ENCODE results near the gene SVOP. TPM values are rescaled to one million over a fixed set of nuclear protein-coding genes. Genes with fewer than 3 reads are reported as not detected.
"Not testable (repeated sequence)": the region's sequence is repeated elsewhere in the genome, so short reads cannot be mapped to it uniquely, and the experiment has no call there.

Gene SVOP, protein sequence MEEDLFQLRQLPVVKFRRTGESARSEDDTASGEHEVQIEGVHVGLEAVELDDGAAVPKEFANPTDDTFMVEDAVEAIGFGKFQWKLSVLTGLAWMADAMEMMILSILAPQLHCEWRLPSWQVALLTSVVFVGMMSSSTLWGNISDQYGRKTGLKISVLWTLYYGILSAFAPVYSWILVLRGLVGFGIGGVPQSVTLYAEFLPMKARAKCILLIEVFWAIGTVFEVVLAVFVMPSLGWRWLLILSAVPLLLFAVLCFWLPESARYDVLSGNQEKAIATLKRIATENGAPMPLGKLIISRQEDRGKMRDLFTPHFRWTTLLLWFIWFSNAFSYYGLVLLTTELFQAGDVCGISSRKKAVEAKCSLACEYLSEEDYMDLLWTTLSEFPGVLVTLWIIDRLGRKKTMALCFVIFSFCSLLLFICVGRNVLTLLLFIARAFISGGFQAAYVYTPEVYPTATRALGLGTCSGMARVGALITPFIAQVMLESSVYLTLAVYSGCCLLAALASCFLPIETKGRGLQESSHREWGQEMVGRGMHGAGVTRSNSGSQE
- not detected in 2 replicates for total RNA-seq

DNA sequence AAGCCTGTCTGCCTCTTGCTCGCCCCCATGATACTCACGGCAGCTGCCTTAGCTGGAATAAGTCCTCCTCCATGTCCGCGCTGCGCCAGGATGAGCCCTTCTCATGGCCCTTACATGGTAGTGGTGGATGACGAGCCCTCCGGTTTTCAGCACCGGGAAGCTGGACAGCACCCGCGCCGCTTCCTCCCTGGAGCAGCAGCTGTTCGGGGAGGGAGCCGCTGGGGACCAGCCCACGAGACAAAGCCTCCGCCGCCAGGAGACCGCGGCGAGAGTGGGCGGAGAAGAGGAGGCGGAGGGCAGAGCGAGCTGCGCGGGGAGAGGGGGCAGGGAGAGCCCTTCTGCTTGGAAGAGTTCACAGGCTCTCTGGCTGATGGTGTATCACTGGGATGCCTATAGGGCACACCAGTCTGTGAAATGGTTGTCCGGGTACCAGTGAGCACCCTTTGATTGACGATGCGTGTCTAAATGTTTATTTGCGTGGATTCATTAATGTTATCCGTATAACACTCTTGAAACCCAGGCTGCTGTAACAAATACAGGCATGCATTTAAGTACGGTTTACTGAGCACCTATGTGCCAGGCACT lies at the start of gene SVOP:
SVOP (minus strand) TSS at position 273 of the 585 bp plus-strand sequence; CDS start at position 73, 200 bp downstream.
- peak; percentile 62 for DNase-seq (ENCODE audit: low read depth)

DNA sequence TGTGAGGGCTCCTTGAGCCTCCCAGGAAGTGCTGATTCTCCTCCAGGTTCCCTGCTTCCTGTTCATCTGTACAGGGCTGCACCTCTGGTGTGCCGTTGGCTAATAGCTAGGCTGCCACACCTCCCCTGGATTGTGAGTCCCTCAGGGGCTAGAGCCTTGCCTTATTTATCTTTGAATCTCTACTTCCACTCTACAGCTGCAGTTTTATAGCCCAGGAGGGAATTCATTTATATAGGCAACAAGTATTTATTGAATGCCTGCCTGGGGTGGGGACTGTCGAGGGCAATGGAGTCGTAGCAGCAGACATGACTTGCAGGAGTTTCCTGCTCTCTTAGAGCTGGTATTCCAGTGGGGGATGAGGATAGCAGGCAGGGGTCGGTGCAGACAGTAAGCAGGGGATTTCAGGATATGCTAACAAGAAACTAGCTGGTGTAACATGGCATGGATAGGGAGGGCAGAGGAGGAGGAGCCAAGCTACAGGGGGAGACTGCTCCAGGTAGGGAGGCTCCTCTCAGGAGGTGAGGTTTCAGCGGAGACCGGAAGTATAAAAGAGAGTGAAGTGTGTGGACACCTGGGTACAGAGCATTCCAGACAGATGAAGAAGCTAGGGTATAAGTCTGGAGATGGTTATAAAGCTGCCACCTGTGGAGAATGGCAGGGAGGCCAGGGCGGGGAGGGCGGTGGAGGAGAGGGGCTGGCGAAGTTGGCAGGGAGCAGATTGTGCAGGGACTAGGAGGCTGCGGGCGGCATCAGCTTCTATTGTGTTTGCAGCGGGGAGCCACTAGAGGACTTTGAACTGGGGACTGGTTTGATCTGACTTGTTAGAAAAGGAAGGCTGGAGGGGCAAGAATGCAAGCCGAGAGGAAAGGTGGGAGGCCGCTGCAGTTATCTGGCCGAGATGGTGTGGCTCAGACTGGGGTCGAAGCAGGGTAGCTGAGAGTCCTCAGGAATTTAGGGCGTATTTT lies 48.7 kb upstream of the SVOP start:
- no peak for DNase-seq (ENCODE audit: low read depth)

DNA sequence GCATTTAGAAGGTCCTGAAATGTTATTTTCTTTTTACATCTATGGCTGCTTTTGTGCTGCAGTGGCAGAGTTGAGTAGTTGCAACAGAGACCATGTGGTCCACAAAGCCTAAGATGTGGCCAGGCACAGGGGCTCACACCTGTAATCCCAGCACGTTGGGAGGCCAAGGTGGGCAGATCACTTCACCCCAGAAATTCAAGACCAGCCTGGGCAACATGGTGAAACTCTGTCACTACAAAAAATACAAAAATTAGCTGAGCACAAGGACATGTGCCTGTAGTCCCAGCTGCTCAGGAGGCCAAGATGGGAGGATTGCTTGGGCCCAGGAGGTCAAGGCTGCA lies 45.0 kb upstream of the SVOP start:
- DNase-seq (ENCODE audit: low read depth), result no peak

- DNase-seq (ENCODE audit: low read depth), result peak; percentile 54
These were observed 44.4 kb upstream of the SVOP start for GRCh38 chr12:109065154-109065852.

- DNase-seq (ENCODE audit: low read depth), result no peak
These were observed 43.3 kb upstream of the SVOP start for GRCh38 chr12:109064143-109064542.

DNA sequence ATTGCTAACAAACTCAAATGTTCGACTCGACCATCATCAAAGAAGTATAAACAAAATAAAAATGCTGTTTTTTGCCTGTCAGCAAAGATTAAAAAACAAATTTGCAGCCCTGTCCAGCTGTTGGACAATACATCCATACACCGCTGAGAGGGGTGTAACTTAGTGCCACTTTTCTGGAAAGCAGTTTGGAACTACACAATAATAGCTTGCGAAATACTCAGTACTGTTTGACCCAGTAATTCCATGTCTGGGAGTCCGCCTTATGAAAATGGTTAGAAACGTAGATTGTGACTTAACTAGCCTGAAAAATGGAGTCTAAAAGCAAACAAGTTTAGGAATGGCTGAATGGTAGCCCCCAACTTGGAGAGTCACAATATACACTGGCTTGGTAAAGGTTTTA lies 37.9 kb upstream of the SVOP start:
- no peak for DNase-seq (ENCODE audit: low read depth)

DNA sequence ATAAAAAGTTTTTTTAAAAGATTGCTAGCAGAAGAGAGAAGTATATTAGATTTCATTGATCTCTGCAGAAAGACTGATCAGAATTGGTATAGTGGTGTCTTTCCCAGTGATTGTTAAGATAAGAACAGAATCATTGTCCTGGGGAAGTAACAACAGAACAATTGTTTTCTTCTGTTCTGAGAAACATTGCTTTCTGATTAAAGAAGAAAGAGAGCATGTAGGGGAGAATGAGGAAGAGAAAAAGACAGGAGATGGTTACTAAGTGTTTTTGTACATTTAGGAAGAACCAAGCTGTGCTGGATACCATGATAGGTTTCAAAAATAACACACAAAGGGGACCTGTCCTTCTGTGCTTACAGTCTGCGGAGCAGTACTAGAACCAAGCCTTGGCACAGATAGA lies 36.5 kb upstream of the SVOP start:
- DNase-seq (ENCODE audit: low read depth), result no peak

DNA sequence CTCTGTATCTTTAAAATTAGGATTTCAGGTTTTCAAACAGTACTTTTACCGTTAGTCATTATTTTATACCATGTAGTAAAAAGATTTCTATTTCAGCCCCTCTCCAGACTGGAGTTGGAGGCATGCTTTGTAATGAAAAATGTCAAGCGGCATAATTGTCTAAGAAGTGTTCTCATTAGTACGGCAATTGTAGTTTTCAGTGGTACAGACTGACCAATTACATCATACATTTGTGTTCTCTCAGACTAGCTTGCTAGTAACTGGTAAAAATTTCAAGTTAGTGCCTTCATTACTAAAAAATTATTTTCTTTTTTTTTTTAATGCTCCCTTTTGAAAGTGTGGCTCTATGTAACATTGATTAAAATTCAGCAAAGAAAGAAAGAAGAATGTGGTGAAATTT lies 36.0 kb upstream of the SVOP start:
- no peak for DNase-seq (ENCODE audit: low read depth)

DNA sequence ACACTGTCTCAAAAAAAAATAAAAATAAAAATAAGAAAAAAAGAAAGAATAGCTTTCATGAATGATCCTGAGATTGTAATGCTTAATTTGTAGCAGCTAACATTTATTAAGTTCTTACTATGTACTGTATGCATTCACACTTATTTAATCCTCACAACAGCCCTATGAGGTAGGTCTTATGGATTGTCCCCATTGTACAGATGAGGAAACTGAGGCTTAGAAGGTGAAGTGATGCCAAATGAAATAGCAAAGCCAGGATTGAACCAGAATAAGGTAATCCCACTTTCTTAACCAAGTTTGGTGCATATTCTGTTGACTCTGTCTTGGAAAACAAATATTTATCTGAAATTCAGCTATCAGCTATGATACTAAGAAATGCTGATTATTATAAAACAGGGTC lies 33.7 kb upstream of the SVOP start:
- DNase-seq (ENCODE audit: low read depth), result no peak

DNA sequence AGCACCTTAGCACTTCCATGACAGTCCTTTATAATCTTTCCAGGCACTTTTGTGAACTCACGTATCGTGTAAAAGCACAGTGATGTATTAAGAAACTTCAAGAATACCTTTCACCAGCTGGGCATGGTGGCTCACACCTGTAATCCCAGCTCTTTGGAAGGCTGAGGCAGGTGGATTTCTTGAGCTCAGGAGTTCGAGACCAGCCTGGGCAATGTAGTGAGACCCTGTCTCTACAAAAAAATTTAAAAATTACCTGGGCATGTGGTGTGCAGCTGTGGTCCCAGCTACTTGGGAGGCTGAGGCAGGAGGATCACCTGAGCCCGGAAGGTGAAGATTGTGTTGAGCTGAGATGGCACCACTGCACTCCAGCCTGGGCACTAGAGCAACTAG lies 33.3 kb upstream of the SVOP start:
- DNase-seq (ENCODE audit: low read depth), result not testable (repeated sequence)

- DNase-seq (ENCODE audit: low read depth), result peak; percentile 39
These were observed 32.7 kb upstream of the SVOP start for GRCh38 chr12:109053382-109054123.

GRCh38 chr12:109052414-109053323 lies 31.8 kb upstream of the SVOP start, which contains the start of gene USP30:
Gene USP30, plus strand, starts transcription at chr12:109052576. Its CDS starts 103 bp downstream, at chr12:109052679.
- DNase-seq (ENCODE audit: low read depth), result peak; percentile 56

GRCh38 chr12:109052097-109052413 lies 31.2 kb upstream of the SVOP start:
- no peak for DNase-seq (ENCODE audit: low read depth)

DNA sequence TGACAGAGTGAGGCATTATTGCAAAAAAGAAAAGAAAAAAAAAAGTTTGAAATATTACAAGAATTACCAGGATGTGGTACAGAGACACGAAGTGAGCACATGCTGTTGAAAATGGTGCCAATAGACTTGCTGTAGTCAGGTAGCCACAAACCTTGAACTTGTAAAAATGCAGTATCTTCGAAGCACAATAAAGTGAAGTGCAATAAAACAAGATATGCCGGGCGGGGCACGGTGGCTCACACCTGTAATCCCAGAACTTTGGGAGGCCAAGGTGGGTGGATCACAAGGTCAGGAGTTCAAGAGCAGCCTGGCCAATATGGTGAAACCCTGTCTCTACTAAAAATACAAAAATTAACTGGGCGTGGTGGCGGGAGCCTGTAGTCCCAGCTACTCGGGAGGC lies 28.9 kb upstream of the SVOP start:
- DNase-seq (ENCODE audit: low read depth), result not testable (repeated sequence)

DNA sequence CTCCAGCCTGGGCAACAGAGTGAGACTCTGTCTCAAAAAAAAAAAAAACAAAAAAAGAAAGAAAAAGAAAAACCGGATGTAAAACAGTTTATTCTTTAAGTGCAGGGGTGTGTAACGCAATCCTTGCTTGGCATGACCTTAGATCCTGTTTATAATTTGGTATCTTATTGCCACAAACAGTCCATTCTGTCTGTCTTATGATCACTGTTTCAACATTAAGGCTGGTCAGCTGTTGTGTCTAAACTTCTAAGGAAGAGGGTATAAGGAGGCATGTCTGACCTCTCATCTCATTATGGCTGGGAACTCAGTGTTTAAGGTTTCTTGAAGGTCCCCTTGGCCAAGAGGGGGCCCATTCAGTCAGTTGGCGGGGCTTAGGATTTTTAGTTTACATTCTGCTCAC lies 27.8 kb upstream of the SVOP start:
- DNase-seq (ENCODE audit: low read depth), result not testable (repeated sequence)

DNA sequence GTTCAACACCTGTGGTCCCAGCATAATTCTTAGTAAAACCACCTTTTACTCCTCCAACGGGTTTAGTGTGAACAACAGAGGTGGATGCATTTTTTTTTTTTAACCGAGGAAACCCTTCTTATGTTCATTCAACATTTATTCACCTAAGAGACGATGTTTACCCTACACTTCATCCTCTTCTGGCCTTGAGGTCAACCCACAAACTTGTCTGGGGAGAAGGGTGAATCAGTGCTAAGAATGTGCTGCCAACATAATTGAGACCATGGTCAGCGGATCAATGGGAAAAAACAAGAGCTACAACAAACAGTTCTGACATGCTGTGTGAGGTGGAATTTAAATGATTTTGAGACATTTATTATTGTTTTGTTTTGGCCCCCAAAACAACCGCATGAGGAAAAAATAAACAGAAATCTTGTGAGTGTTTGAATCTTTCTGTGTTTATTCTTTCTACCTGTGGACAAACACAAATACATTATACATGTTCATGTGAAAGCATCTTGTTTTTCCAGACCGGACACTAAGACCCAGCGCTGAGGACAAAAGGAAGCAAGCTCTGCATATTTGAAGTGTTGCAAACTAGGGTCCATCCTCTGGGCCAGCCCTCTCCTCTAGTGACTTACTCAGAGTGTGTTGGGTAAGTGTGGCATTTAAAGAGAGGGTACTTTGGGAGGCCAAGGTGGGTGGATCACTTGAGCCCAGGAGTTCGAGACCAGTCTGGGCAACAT lies 26.4 kb upstream of the SVOP start:
- peak; percentile 61 for DNase-seq (ENCODE audit: low read depth)

GRCh38 chr12:109044241-109044640 lies 23.4 kb upstream of the SVOP start:
- DNase-seq (ENCODE audit: low read depth), result no peak

GRCh38 chr12:109036975-109037374 lies 16.1 kb upstream of the SVOP start:
- no peak for DNase-seq (ENCODE audit: low read depth)

All from renal cortical epithelial cell (primary cell).